OCI-LY7 (cell line): Measurements from ENCODE around the gene TTLL1. TPM values are rescaled to one million over a fixed set of nuclear protein-coding genes. Genes with fewer than 3 reads are reported as not detected.

Experiments used
- BruUV-seq: library from RNA; stranded (reverse); fragments of 400-500 nt; replicated peaks from 2 replicates; lab custom pipeline; 2021; lab: Mats Ljungman, UMichigan
- CTCF ChIA-PET: fragments of 300-600 bp; sonication (Branson Sonifier 250); formaldehyde crosslinking; loops from one replicate; lab custom pipeline; 2022; ENCODE audit warnings: antibody characterized with exemption; ENCODE audit not compliant: unreplicated experiment; lab: Charles Lee
- POLR2A ChIA-PET: fragments of 300-600 bp; sonication (Branson Sonifier 250); formaldehyde crosslinking; loops from one replicate; lab custom pipeline; 2022; ENCODE audit warnings: antibody characterized with exemption; lab: Charles Lee
- DNase-seq: peaks from one replicate; pipeline ENCODE4 v3.0.0-alpha.2; 2015; ENCODE audit warnings: low spot score
- H2AFZ ChIP-seq: fragments of 200-600 bp; sonication (generic), shearing (Covaris generic); 2 replicates; pipeline ENCODE4 v1.6.1; 2014; ENCODE audit warnings: mild to moderate bottlenecking, antibody characterized with exemption, low read length, moderate library complexity
- H3K27ac ChIP-seq: fragments of 200-600 bp; sonication (generic); 2 replicates; pipeline ENCODE4 v1.5.1; 2014; ENCODE audit warnings: mixed run types, low read depth, mild to moderate bottlenecking, moderate library complexity, low read length, inconsistent platforms; ENCODE audit not compliant: poor library complexity, severe bottlenecking
- H3K36me3 ChIP-seq: fragments of 200-600 bp; sonication (generic); 2 replicates; pipeline ENCODE4 v1.6.1; 2014; ENCODE audit warnings: mild to moderate bottlenecking, antibody characterized with exemption, low read length, moderate library complexity, mixed read lengths; ENCODE audit not compliant: insufficient read depth
- H3K4me1 ChIP-seq: fragments of 200-600 bp; sonication (generic); 2 replicates; pipeline ENCODE4 v1.5.1; 2014; ENCODE audit warnings: mild to moderate bottlenecking, low read length; ENCODE audit not compliant: insufficient read depth, poor library complexity, severe bottlenecking
- H3K4me2 ChIP-seq: fragments of 200-600 bp; sonication (generic); 2 replicates; pipeline ENCODE4 v1.6.1; 2014; ENCODE audit warnings: mild to moderate bottlenecking, low read length
- H3K4me3 ChIP-seq: fragments of 200-600 bp; sonication (generic); 2 replicates; pipeline ENCODE4 v1.5.1; 2014; ENCODE audit warnings: mild to moderate bottlenecking, low read depth, low read length; ENCODE audit not compliant: poor library complexity, severe bottlenecking
- H3K79me2 ChIP-seq: fragments of 200-600 bp; sonication (generic); 2 replicates; pipeline ENCODE4 v1.6.1; 2016; ENCODE audit warnings: low read depth, mild to moderate bottlenecking, low read length, moderate library complexity, mixed read lengths; ENCODE audit not compliant: insufficient read depth
- H3K9me2 ChIP-seq: fragments of 200-600 bp; sonication (generic); 2 replicates; pipeline ENCODE4 v1.6.1; 2016; ENCODE audit warnings: mild to moderate bottlenecking, low read length, mixed read lengths; ENCODE audit not compliant: insufficient read depth
- H3K9me3 ChIP-seq: fragments of 200-600 bp; sonication (generic); 2 replicates; pipeline ENCODE4 v1.6.1; 2014; ENCODE audit warnings: mild to moderate bottlenecking, mixed run types, low read length, mixed read lengths
- H4K20me1 ChIP-seq: fragments of 200-600 bp; sonication (generic); 2 replicates; pipeline ENCODE4 v1.6.1; 2014; ENCODE audit warnings: mild to moderate bottlenecking, antibody characterized with exemption, low read length, moderate library complexity, mixed read lengths; ENCODE audit not compliant: insufficient read depth
- EZH2phosphoT487 ChIP-seq: fragments of 200-600 bp; sonication (generic); IDR thresholded peaks from 2 replicates; pipeline ENCODE4 v1.6.1; 2018; ENCODE audit warnings: low read depth, borderline replicate concordance, mild to moderate bottlenecking, mixed run types, antibody characterized with exemption, low read length, moderate library complexity, mixed read lengths
- intact Hi-C: fragments of 100-400 bp; cut with micrococcal nuclease; formaldehyde crosslinking; loops from one replicate; pipeline ENCODE4 v1.10.0; 2022; ENCODE audit not compliant: unreplicated experiment
- total RNA-seq, 2 experiments: library from RNA; depleted of rRNA in 1 of 2; stranded (reverse); fragments of >200 nt in 1 of 2; shearing (Covaris generic) in 1 of 2; gene quantifications; 2 replicates each; pipeline ENCODE4 v1.2.3, GENCODE V29; 2014 to 2022
- TF ChIP-seq, protein P1 (sequence below): fragments of 200-600 bp; sonication (generic); conservative IDR thresholded peaks from 2 replicates; pipeline ENCODE4 v1.5.1; 2014; ENCODE audit warnings: mild to moderate bottlenecking, antibody characterized with exemption, low read length, moderate library complexity, mixed read lengths

Gene TTLL1
- total RNA-seq, 2 experiments from 2014 or later: 5.8 to 7.1 TPM

- Histone ChIP-seq H3K4me1 (peaks cover 32% of the 10 kb centered on the region), H3K9me2 (no peaks in the 10 kb centered on the region), H2AFZ (peak overlapping the region; percentile 24; the same call in 1 of the 2 replicates), H3K9me3 (no peaks in the 10 kb centered on the region), H3K4me2 (peak overlapping the region; percentile 72), H3K36me3 (peaks cover 4% of the 10 kb centered on the region; the same call in 1 of the 2 replicates), H3K4me3 (peak overlapping the region; percentile 75), H4K20me1 (no peaks in the 10 kb centered on the region), H3K27ac (peak overlapping the region; percentile 41), H3K79me2 (no peaks in the 10 kb centered on the region)
- no TSS peak for BruUV-seq
- DNase-seq: peak; percentile 87
- ChIA-PET CTCF (interaction anchor here (0.5 kb wide), 1 partner anchor 237 kb away, joined by 3 read pairs; no protein-coding TSS in a partner anchor), POLR2A (interaction anchor here (0.7 kb wide), 1 partner anchor 358 kb away, joined by 3 read pairs; no protein-coding TSS in a partner anchor)
- intact Hi-C loops: loop anchor here (1.0 kb wide), 1 partner anchor 310 kb away; no protein-coding TSS in a partner anchor
- TF ChIP-seq, protein P1, sequence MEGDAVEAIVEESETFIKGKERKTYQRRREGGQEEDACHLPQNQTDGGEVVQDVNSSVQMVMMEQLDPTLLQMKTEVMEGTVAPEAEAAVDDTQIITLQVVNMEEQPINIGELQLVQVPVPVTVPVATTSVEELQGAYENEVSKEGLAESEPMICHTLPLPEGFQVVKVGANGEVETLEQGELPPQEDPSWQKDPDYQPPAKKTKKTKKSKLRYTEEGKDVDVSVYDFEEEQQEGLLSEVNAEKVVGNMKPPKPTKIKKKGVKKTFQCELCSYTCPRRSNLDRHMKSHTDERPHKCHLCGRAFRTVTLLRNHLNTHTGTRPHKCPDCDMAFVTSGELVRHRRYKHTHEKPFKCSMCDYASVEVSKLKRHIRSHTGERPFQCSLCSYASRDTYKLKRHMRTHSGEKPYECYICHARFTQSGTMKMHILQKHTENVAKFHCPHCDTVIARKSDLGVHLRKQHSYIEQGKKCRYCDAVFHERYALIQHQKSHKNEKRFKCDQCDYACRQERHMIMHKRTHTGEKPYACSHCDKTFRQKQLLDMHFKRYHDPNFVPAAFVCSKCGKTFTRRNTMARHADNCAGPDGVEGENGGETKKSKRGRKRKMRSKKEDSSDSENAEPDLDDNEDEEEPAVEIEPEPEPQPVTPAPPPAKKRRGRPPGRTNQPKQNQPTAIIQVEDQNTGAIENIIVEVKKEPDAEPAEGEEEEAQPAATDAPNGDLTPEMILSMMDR: peak; percentile 81
- TF ChIP-seq EZH2phosphoT487: no peak
Measured at GRCh38 chr22:43090130-43090789, 1.1 kb upstream of the TTLL1 start.

GRCh38 chr22:43088627-43088983, 586 bp downstream of the TTLL1 start:
- H3K36me3 ChIP-seq: peaks cover 4% of the 10 kb centered on the region; the same call in 1 of the 2 replicates

More at GRCh38 chr22:43088627-43088983, 586 bp downstream of the TTLL1 start:
- Histone ChIP-seq H3K79me2 (no peaks in the 10 kb centered on the region), H3K9me2 (no peaks in the 10 kb centered on the region), H2AFZ (peak overlapping the region; percentile 92), H3K4me1 (peaks cover 16% of the 10 kb centered on the region), H3K4me3 (peak overlapping the region; percentile 75), H4K20me1 (no peaks in the 10 kb centered on the region), H3K9me3 (no peaks in the 10 kb centered on the region), H3K4me2 (peak overlapping the region; percentile 85), H3K27ac (peak overlapping the region; percentile 48)
- POLR2A ChIA-PET: no interaction called here
- BruUV-seq: no TSS peak
- TF ChIP-seq, protein P1: no peak
- no peak for TF ChIP-seq EZH2phosphoT487
- CTCF ChIA-PET: interaction anchor here (0.5 kb wide), 1 partner anchor 464 kb away, joined by 3 read pairs; no protein-coding TSS in a partner anchor
- no peak for DNase-seq
- intact Hi-C loops: loop anchor here (2.0 to 5.0 kb wide), 2 partner anchors 22 to 231 kb away; partner anchors contain the start of genes ARFGAP3 and BIK
